Stimulated activated CD8-positive, alpha-beta memory T cell treated with anti-CD3 and anti-CD28 coated beads, Interleukin-15, amount 100 ng/mL, for 1 hour (primary cell): ENCODE results near the gene HLA-F.

Experiments used
- DNase-seq: peaks from one replicate; pipeline ENCODE4 v3.0.0-alpha.2; 2020; ENCODE audit warnings: low read depth

HLA-F gene

GRCh38 chr6:29744621-29745020 is 21.4 kb downstream of the HLA-F start:
- DNase-seq, result no peak

GRCh38 chr6:29745386-29745785 is 22.2 kb downstream of the HLA-F start:
- DNase-seq, result no peak

GRCh38 chr6:29745855-29746449 is 22.7 kb downstream of the HLA-F start:
- no peak for DNase-seq

- no peak for DNase-seq
These were observed 23.8 kb downstream of the HLA-F start for GRCh38 chr6:29746846-29747687.

GRCh38 chr6:29747688-29748250 is 24.5 kb downstream of the HLA-F start:
- no peak for DNase-seq

- DNase-seq, result peak; percentile 75
These were observed 25.4 kb downstream of the HLA-F start for GRCh38 chr6:29748391-29749307.

GRCh38 chr6:29749308-29749662 is 26.1 kb downstream of the HLA-F start:
- no peak for DNase-seq

- no peak for DNase-seq
These were observed 26.4 kb downstream of the HLA-F start for GRCh38 chr6:29749668-29750067.

- no peak for DNase-seq
These were observed 27.5 kb downstream of the HLA-F start for GRCh38 chr6:29750709-29751108.

GRCh38 chr6:29751480-29751879 is 28.2 kb downstream of the HLA-F start:
- DNase-seq, result no peak

- DNase-seq, result peak; percentile 67
These were observed 29.4 kb downstream of the HLA-F start for GRCh38 chr6:29752451-29753308.

- no peak for DNase-seq
These were observed 30.0 kb downstream of the HLA-F start for GRCh38 chr6:29753309-29753644.

GRCh38 chr6:29755295-29755871 is 32.1 kb downstream of the HLA-F start:
- no peak for DNase-seq

- no peak for DNase-seq
These were observed 34.0 kb downstream of the HLA-F start for GRCh38 chr6:29757282-29757681.

GRCh38 chr6:29757701-29758293 is 34.6 kb downstream of the HLA-F start:
- DNase-seq, result no peak

GRCh38 chr6:29758761-29759160 is 35.5 kb downstream of the HLA-F start:
- no peak for DNase-seq

- DNase-seq, result no peak
These were observed 36.2 kb downstream of the HLA-F start for GRCh38 chr6:29759457-29759856.

- DNase-seq, result no peak
These were observed 37.1 kb downstream of the HLA-F start for GRCh38 chr6:29760328-29760727.

- DNase-seq, result no peak
These were observed 38.8 kb downstream of the HLA-F start for GRCh38 chr6:29762051-29762450.

- no peak for DNase-seq
These were observed 39.6 kb downstream of the HLA-F start for GRCh38 chr6:29762781-29763214.
